Superior temporal gyrus (tissue), 1 donor: ENCODE data around the gene MEIG1.
"Not testable (repeated sequence)": the region's sequence is repeated elsewhere in the genome, so short reads cannot be mapped to it uniquely, and the experiment has no call there.

Experiments used
- DNase-seq: peaks from one replicate; pipeline ENCODE4 v3.0.0-alpha.2; 2016; ENCODE audit errors: extremely low spot score

Gene MEIG1

GRCh38 chr10:14954934-14955333, 4.3 kb upstream of the MEIG1 start:
- DNase-seq: no peak

- no peak for DNase-seq
These were observed 342 bp upstream of the MEIG1 start for GRCh38 chr10:14958872-14959220.

- no peak for DNase-seq
These were observed 8.7 kb downstream of the MEIG1 start for GRCh38 chr10:14967897-14968296.

- no peak for DNase-seq
These were observed 12.8 kb downstream of the MEIG1 start for GRCh38 chr10:14971867-14972448.

GRCh38 chr10:14974153-14974998, 15.2 kb downstream of the MEIG1 start:
- not testable (repeated sequence) for DNase-seq

GRCh38 chr10:14975672-14976273, 16.6 kb downstream of the MEIG1 start:
- DNase-seq: no peak

- DNase-seq: no peak
These were observed 23.6 kb downstream of the MEIG1 start for GRCh38 chr10:14982744-14983143.

- not testable (repeated sequence) for DNase-seq
These were observed 30.4 kb downstream of the MEIG1 start for GRCh38 chr10:14989552-14989951.

GRCh38 chr10:14991035-14991749, 32.0 kb downstream of the MEIG1 start:
- DNase-seq: not testable (repeated sequence)

GRCh38 chr10:14992336-14992735, 33.1 kb downstream of the MEIG1 start:
- not testable (repeated sequence) for DNase-seq

- not testable (repeated sequence) for DNase-seq
These were observed 34.6 kb downstream of the MEIG1 start for GRCh38 chr10:14993500-14994455.

GRCh38 chr10:14995964-14996565, 36.9 kb downstream of the MEIG1 start:
- no peak for DNase-seq

- not testable (repeated sequence) for DNase-seq
These were observed 54.3 kb downstream of the MEIG1 start for GRCh38 chr10:15013530-15013929.

- peak; percentile 9 for DNase-seq
These were observed 56.3 kb downstream of the MEIG1 start for GRCh38 chr10:15015451-15015850.

GRCh38 chr10:15020966-15021365, 61.8 kb downstream of the MEIG1 start:
- not testable (repeated sequence) for DNase-seq
